Mesenchymal stem cell (in vitro differentiated cells and primary cell): Measurements from ENCODE around the gene CCNF.

Experiments
- DNase-seq: peaks from one replicate; pipeline ENCODE4 v3.0.0-alpha.2; 2013
- H2AFZ ChIP-seq: one replicate; pipeline ENCODE4 v1.6.1; 2013; ENCODE audit warnings: low read depth, mild to moderate bottlenecking, control low read depth, inconsistent platforms, low read length, moderate library complexity
- H2AK5ac ChIP-seq: 2 replicates; pipeline ENCODE4 v1.6.1; 2013; ENCODE audit warnings: low read length, moderate library complexity, mild to moderate bottlenecking, inconsistent platforms; ENCODE audit not compliant: severe bottlenecking
- H2BK120ac ChIP-seq: one replicate; pipeline ENCODE4 v1.6.1; 2013; ENCODE audit warnings: low read depth, mild to moderate bottlenecking, inconsistent platforms, low read length, moderate library complexity
- H2BK12ac ChIP-seq, 2 experiments: one replicate each; pipeline ENCODE4 v1.6.1; 2013; ENCODE audit warnings: inconsistent platforms in 2 of 2, low read length in 2 of 2, mild to moderate bottlenecking in 2 of 2, moderate library complexity in 2 of 2, control low read depth in 1 of 2
- H2BK15ac ChIP-seq: one replicate; pipeline ENCODE4 v1.6.1; 2013; ENCODE audit warnings: mild to moderate bottlenecking, low read depth, inconsistent platforms; ENCODE audit not compliant: poor library complexity, severe bottlenecking
- H2BK5ac ChIP-seq: 2 replicates; pipeline ENCODE4 v1.6.1; 2013; ENCODE audit warnings: low read depth, mild to moderate bottlenecking, low read length, control low read depth, inconsistent platforms; ENCODE audit not compliant: poor library complexity, severe bottlenecking
- H3K14ac ChIP-seq, 2 experiments: one replicate each; pipeline ENCODE4 v1.6.1; 2013; ENCODE audit warnings: inconsistent platforms in 2 of 2, low read length in 2 of 2, control low read depth in 1 of 2, mild to moderate bottlenecking in 1 of 2, moderate library complexity in 1 of 2
- H3K18ac ChIP-seq, 2 experiments: one replicate each; pipeline ENCODE4 v1.6.1; 2013; ENCODE audit warnings: inconsistent platforms in 2 of 2, low read length in 2 of 2, control low read depth in 1 of 2, low read depth in 1 of 2, mild to moderate bottlenecking in 1 of 2
- H3K23ac ChIP-seq, 2 experiments: one replicate each; pipeline ENCODE4 v1.6.1; 2013; ENCODE audit warnings: inconsistent platforms in 2 of 2, low read length in 2 of 2, mild to moderate bottlenecking in 2 of 2, moderate library complexity in 2 of 2, control low read depth in 1 of 2
- H3K27ac ChIP-seq: 2 replicates; pipeline ENCODE4 v1.5.1; 2013; ENCODE audit warnings: mild to moderate bottlenecking, moderate library complexity, low read length, control low read depth, inconsistent platforms; ENCODE audit not compliant: poor library complexity, severe bottlenecking
- H3K27me3 ChIP-seq, 2 experiments: 2 replicates each; pipeline versions ENCODE4 v1.6.1 to v1.7.0; 2013; ENCODE audit warnings: low read length in 2 of 2, mild to moderate bottlenecking in 2 of 2, moderate library complexity in 2 of 2, control low read depth in 1 of 2, inconsistent platforms in 1 of 2; ENCODE audit not compliant: control insufficient read depth in 1 of 2, insufficient read depth in 1 of 2
- H3K36me3 ChIP-seq, 2 experiments: 2 replicates each; pipeline versions ENCODE4 v1.6.1 to v1.7.0; 2013; ENCODE audit warnings: low read length in 2 of 2, control low read depth in 1 of 2, inconsistent platforms in 1 of 2, low read depth in 1 of 2, mild to moderate bottlenecking in 1 of 2; ENCODE audit not compliant: insufficient read depth in 2 of 2, control insufficient read depth in 1 of 2
- H3K4ac ChIP-seq, 2 experiments: one replicate each; pipeline ENCODE4 v1.6.1; 2013; ENCODE audit warnings: inconsistent platforms in 2 of 2, low read length in 2 of 2, mild to moderate bottlenecking in 2 of 2, moderate library complexity in 2 of 2, control low read depth in 1 of 2, low read depth in 1 of 2
- H3K4me1 ChIP-seq: 2 replicates; pipeline ENCODE4 v1.6.1; 2013; ENCODE audit warnings: low read depth, low read length, control low read depth; ENCODE audit not compliant: control insufficient read depth, insufficient read depth
- H3K4me2 ChIP-seq: 2 replicates; pipeline ENCODE4 v1.6.1; 2013; ENCODE audit warnings: low read length, mild to moderate bottlenecking, inconsistent platforms; ENCODE audit not compliant: poor library complexity, severe bottlenecking
- H3K4me3 ChIP-seq, 2 experiments: 2 replicates each; pipeline versions ENCODE4 v1.5.1 to v1.7.0; 2013; ENCODE audit warnings: low read length in 2 of 2, mild to moderate bottlenecking in 2 of 2, control low read depth in 1 of 2, low read depth in 1 of 2; ENCODE audit not compliant: insufficient read depth in 1 of 2
- H3K79me1 ChIP-seq: replicated peaks from 2 replicates; pipeline ENCODE4 v1.6.1; 2013; ENCODE audit warnings: mild to moderate bottlenecking, control low read depth, low read length, inconsistent platforms; ENCODE audit not compliant: poor library complexity, severe bottlenecking
- H3K9ac ChIP-seq: 2 replicates; pipeline ENCODE4 v1.7.0; 2013; ENCODE audit warnings: mild to moderate bottlenecking, low read length, moderate library complexity
- H3K9me3 ChIP-seq: 2 replicates; pipeline ENCODE4 v1.7.0; 2013; ENCODE audit warnings: mild to moderate bottlenecking, low read length; ENCODE audit not compliant: control insufficient read depth
- H4K8ac ChIP-seq: one replicate; pipeline ENCODE4 v1.6.1; 2013; ENCODE audit warnings: inconsistent platforms, mild to moderate bottlenecking, low read length, moderate library complexity
- H4K91ac ChIP-seq: one replicate; pipeline ENCODE4 v1.6.1; 2013; ENCODE audit warnings: mild to moderate bottlenecking, low read length, inconsistent platforms
- WGBS: methylation state at CpG from one replicate; pipeline ENCODE4 v1.1.7; 2013; ENCODE audit warnings: mixed read lengths; 5-methylcytosine and 5-hydroxymethylcytosine counted together

The CCNF gene

DNA sequence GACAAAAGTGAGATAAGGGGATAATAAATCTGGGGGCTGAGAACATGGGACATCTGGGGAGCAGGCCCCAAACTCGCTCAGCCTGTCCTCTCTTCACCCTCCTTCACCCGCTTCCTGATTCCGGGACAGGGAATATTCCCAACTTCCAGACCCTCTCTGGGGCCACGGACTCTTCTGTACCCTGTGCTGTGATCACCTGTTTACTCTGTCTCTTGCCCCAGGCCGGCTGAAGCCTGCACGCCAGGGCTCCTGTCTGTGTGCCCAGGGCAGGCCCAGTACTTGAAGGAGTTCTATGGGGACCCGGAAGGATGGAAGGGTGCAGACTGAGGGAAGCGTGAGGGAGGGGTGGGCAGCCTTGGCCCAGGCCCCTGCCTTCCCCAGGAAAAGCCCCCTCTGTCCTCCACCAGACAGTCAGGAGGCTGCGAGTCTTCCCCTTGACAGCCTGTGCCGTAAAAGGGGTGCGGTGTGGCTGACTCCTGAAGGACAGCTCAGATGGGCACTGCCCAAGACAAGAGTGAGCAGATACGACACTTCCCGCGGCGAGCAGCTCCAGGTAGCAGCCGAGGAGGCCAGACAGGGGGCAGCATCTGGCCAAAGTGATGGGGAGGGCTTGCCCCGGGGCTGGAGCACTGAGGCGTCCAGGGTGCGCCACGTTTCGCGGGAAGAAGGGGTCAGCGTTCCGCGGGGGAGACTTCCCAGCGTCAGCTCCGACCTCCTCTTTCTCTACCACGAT, 1.0 kb upstream of the CCNF start:
- Histone ChIP-seq H2BK120ac (no peak overlapping the region), H3K36me3 (peaks cover 11 to 13% of the 10 kb centered on the region in 2 experiments), H2BK15ac (peak overlapping the region; percentile 12), H3K4me3 (peak overlapping the region; percentile 82 to 93), H3K14ac (peak overlapping the region in 1 of 2 experiments; percentile 56), H3K27me3 (no peaks in the 10 kb centered on the region), H3K9me3 (no peaks in the 10 kb centered on the region), H2BK12ac (peak overlapping the region in 1 of 2 experiments; percentile 7), H3K23ac (peak overlapping the region in 1 of 2 experiments; percentile 6), H3K27ac (no peak overlapping the region), H3K18ac (peak overlapping the region; percentile 81 to 97), H2BK5ac (no peak overlapping the region), H2AFZ (peak overlapping the region; percentile 80), H3K4me2 (peak overlapping the region; percentile 64), H4K8ac (no peak overlapping the region), H4K91ac (no peak overlapping the region), H3K4ac (no peak overlapping the region), H3K4me1 (peaks cover 15% of the 10 kb centered on the region), H2AK5ac (no peak overlapping the region), H3K9ac (peak overlapping the region; percentile 85), H3K79me1 (peaks cover 19% of the 10 kb centered on the region)
- 48% methylated on average over 18 of the region's 28 CpGs for WGBS
- no peak for DNase-seq

DNA sequence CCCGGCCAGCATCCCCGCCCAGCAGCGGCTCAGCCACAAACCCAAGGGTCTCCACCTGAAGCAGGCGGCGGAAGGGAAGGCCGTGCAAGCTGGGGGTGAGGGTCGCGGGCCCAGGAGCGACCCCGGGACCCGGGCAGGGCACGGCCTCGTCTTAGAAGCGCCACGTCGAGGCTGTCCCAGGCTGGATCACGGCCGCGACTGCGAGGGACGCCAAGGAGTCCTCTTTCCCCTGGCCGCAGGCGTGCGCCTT, 538 bp upstream of the CCNF start:
- H2AK5ac ChIP-seq: no peak overlapping the region
- peak overlapping the region; percentile 12 for H2BK15ac ChIP-seq
- peak overlapping the region; percentile 81 to 97 for H3K18ac ChIP-seq
- no peak overlapping the region for H2BK5ac ChIP-seq
- H3K9ac ChIP-seq: peak overlapping the region; percentile 85
- H3K27ac ChIP-seq: no peak overlapping the region
- H3K79me1 ChIP-seq: peaks cover 24% of the 10 kb centered on the region
- peak overlapping the region; percentile 83 for H4K8ac ChIP-seq
- peaks cover 15% of the 10 kb centered on the region for H3K4me1 ChIP-seq
- peak overlapping the region; percentile 80 for H2AFZ ChIP-seq
- H2BK120ac ChIP-seq: no peak overlapping the region
- peaks cover 14 to 16% of the 10 kb centered on the region in 2 experiments for H3K36me3 ChIP-seq
- H3K14ac ChIP-seq: peak overlapping the region in 1 of 2 experiments; percentile 95
- H3K23ac ChIP-seq: peak overlapping the region in 1 of 2 experiments; percentile 6
- H3K4me3 ChIP-seq: peak overlapping the region; percentile 82 to 93
- peak overlapping the region; percentile 33 to 54 for H2BK12ac ChIP-seq
- DNase-seq: no peak
- H3K27me3 ChIP-seq: no peaks in the 10 kb centered on the region
- H3K4me2 ChIP-seq: peak overlapping the region; percentile 64
- peak overlapping the region; percentile 8 to 73 for H3K4ac ChIP-seq
- H4K91ac ChIP-seq: peak overlapping the region; percentile 9
- WGBS: 3% methylated on average over 12 of the region's 24 CpGs
- H3K9me3 ChIP-seq: no peaks in the 10 kb centered on the region

DNA sequence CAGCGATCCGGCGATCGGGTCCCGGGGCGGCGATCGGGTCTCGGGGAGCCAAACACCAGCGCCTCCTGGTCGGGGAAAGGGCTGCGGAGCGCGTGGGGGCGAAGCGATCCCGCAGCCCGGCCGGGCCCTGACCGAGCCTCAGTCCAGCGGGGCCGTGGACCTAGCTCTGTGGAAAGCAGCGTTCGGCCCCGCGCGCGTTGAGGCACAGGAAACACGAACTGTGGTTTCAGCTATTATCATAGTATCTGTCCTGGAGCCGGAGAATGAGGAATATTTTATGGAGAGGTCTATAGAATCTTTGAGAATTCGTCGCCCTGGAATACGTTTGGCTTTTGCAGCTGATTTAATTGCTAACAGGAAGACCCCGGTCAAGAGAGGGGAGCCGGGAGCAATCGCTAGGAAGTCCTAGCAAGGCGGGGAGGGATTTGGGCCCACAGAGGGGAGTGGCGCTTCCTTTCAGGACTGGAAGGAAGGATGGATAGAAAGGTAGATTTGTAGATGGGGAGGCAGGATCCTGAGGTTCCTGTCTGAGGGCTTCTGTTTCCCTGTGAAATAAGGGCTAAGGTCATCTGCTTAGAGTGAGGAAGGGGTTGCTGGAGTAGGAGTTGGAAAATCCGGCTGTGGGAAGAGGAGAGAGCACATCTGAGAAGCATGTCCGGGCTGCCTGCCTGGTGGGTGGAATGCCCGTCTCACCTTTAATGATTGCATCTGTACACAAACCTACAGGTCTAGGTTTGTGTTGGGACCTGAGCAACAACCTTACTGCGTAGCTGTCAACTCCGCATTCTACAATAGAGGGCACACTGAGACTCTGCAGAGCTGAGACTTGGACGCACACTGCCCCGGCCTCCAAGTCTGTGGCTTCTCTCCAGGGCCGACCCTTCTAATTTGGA, 770 bp downstream of the CCNF start:
- no peaks in the 10 kb centered on the region for H3K9me3 ChIP-seq
- peak overlapping the region; percentile 82 for H3K9ac ChIP-seq
- H2AK5ac ChIP-seq: no peak overlapping the region
- H3K4me2 ChIP-seq: peak overlapping the region; percentile 89
- no peak overlapping the region for H2BK5ac ChIP-seq
- H3K79me1 ChIP-seq: peaks cover 27% of the 10 kb centered on the region
- 4% methylated on average over 46 of the region's 46 CpGs for WGBS
- H3K27me3 ChIP-seq: no peaks in the 10 kb centered on the region
- H3K4me3 ChIP-seq: peak overlapping the region; percentile 86 to 89
- no peak overlapping the region for H4K8ac ChIP-seq
- H4K91ac ChIP-seq: peak overlapping the region; percentile 21
- no peak overlapping the region for H3K27ac ChIP-seq
- H3K18ac ChIP-seq: peak overlapping the region; percentile 77 to 91
- H3K23ac ChIP-seq: peak overlapping the region in 1 of 2 experiments; percentile 39
- H2AFZ ChIP-seq: peak overlapping the region; percentile 37
- DNase-seq: peak; percentile 39
- H2BK120ac ChIP-seq: peak overlapping the region; percentile 23
- peak overlapping the region in 1 of 2 experiments; percentile 61 for H3K4ac ChIP-seq
- peak overlapping the region in 1 of 2 experiments; percentile 42 for H3K14ac ChIP-seq
- peak overlapping the region; percentile 70 for H2BK15ac ChIP-seq
- peaks cover 15% of the 10 kb centered on the region for H3K4me1 ChIP-seq
- H2BK12ac ChIP-seq: no peak overlapping the region
- H3K36me3 ChIP-seq: peaks cover 17 to 19% of the 10 kb centered on the region in 2 experiments

DNA sequence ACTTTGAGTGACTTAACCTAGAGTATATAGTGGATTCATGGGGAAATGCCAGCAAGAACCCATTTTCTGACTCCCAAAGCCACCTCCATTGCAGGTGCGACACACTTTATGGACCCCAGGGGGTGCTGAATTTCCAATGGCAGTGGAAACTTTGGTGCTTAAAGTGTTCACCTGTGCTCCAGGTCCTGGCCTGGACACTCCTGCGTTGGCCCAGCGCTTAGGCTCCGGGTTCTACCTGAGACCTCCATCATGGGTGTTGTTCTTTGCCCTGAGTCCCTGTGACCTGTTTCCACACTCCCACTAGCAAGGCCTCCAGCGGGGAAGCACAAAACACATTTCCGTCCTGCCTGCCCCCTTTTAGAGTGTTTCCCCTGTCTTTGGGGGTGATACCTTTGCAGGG, 3.0 kb downstream of the CCNF start:
- whole genome bisulfite sequencing: 96% methylated on average over 6 of the region's 6 CpGs
- H4K8ac ChIP-seq: no peak overlapping the region
- no peak overlapping the region for H2AK5ac ChIP-seq
- H2BK5ac ChIP-seq: no peak overlapping the region
- no peak overlapping the region for H4K91ac ChIP-seq
- DNase-seq: no peak
- no peak overlapping the region for H3K23ac ChIP-seq
- H2BK12ac ChIP-seq: no peak overlapping the region
- peaks cover 44% of the 10 kb centered on the region for H3K79me1 ChIP-seq
- no peaks in the 10 kb centered on the region for H3K27me3 ChIP-seq
- no peak overlapping the region for H3K4me2 ChIP-seq
- no peaks in the 10 kb centered on the region for H3K9me3 ChIP-seq
- no peak overlapping the region for H3K4me3 ChIP-seq
- no peak overlapping the region for H3K4ac ChIP-seq
- no peak overlapping the region for H3K9ac ChIP-seq
- no peak overlapping the region for H3K14ac ChIP-seq
- no peak overlapping the region for H3K18ac ChIP-seq
- H2BK120ac ChIP-seq: no peak overlapping the region
- no peak overlapping the region for H2AFZ ChIP-seq
- H3K36me3 ChIP-seq: peaks cover 35 to 36% of the 10 kb centered on the region in 2 experiments
- H3K27ac ChIP-seq: no peak overlapping the region
- no peak overlapping the region for H2BK15ac ChIP-seq
- peaks cover 15% of the 10 kb centered on the region for H3K4me1 ChIP-seq
